Measurements from ENCODE around the gene SLFNL1.

The SLFNL1 gene

GRCh38 chr1:40986956-40987355, 34.6 kb downstream of the SLFNL1 start:
- DNase-seq (ENCODE audit: low spot score) = no peak

- no peak for DNase-seq (ENCODE audit: low spot score)
These were observed 35.2 kb downstream of the SLFNL1 start for GRCh38 chr1:40986328-40986783.

GRCh38 chr1:40985875-40986274, 35.6 kb downstream of the SLFNL1 start:
- no peak for DNase-seq (ENCODE audit: low spot score)

GRCh38 chr1:40985161-40985560, 36.4 kb downstream of the SLFNL1 start:
- no peak for DNase-seq (ENCODE audit: low spot score)

- no peak for DNase-seq (ENCODE audit: low spot score)
These were observed 37.0 kb downstream of the SLFNL1 start for GRCh38 chr1:40984531-40984930.

GRCh38 chr1:40984066-40984465, 37.5 kb downstream of the SLFNL1 start:
- no peak for DNase-seq (ENCODE audit: low spot score)

- no peak for DNase-seq (ENCODE audit: low spot score)
These were observed 38.2 kb downstream of the SLFNL1 start for GRCh38 chr1:40983286-40983685.

GRCh38 chr1:40982721-40983120, 38.8 kb downstream of the SLFNL1 start:
- DNase-seq (ENCODE audit: low spot score) = no peak

- DNase-seq (ENCODE audit: low spot score) = no peak
These were observed 39.7 kb downstream of the SLFNL1 start for GRCh38 chr1:40981691-40982448.

- peak; percentile 28 for DNase-seq (ENCODE audit: low spot score)
These were observed 40.9 kb downstream of the SLFNL1 start for GRCh38 chr1:40980453-40981121.

GRCh38 chr1:40980068-40980452, 41.5 kb downstream of the SLFNL1 start:
- DNase-seq (ENCODE audit: low spot score) = peak; percentile 38

- DNase-seq (ENCODE audit: low spot score) = peak; percentile 94
These were observed 42.1 kb downstream of the SLFNL1 start, which contains the start of gene CTPS1 for GRCh38 chr1:40979241-40980067. Gene CTPS1, plus strand, starts transcription at chr1:40979696. Its CDS starts 3,595 bp downstream, at chr1:40983291.

GRCh38 chr1:40978886-40979240, 42.7 kb downstream of the SLFNL1 start:
- no peak for DNase-seq (ENCODE audit: low spot score)

- DNase-seq (ENCODE audit: low spot score) = no peak
These were observed 43.8 kb downstream of the SLFNL1 start for GRCh38 chr1:40977716-40978115.

GRCh38 chr1:40976952-40977690, 44.4 kb downstream of the SLFNL1 start:
- DNase-seq (ENCODE audit: low spot score) = no peak

GRCh38 chr1:40974945-40975344, 46.6 kb downstream of the SLFNL1 start:
- DNase-seq (ENCODE audit: low spot score) = no peak

- DNase-seq (ENCODE audit: low spot score) = no peak
These were observed 47.6 kb downstream of the SLFNL1 start for GRCh38 chr1:40973912-40974311.

GRCh38 chr1:40971966-40972365, 49.6 kb downstream of the SLFNL1 start:
- no peak for DNase-seq (ENCODE audit: low spot score)

- no peak for DNase-seq (ENCODE audit: low spot score)
These were observed 52.1 kb downstream of the SLFNL1 start for GRCh38 chr1:40969445-40969844.

- no peak for DNase-seq (ENCODE audit: low spot score)
These were observed 55.1 kb downstream of the SLFNL1 start for GRCh38 chr1:40966417-40966816.
